Left ventricle myocardium inferior (tissue), 1 donor: ENCODE results near the gene SLC24A1. TPM values are rescaled to one million over a fixed set of nuclear protein-coding genes. Genes with fewer than 3 reads are reported as not detected.

ENCODE experiments used
- DNase-seq: peaks from one replicate; pipeline ENCODE4 v3.0.0-alpha.2; 2020
- H3K27ac ChIP-seq: fragments of 200-600 bp; replicated peaks from 2 replicates; pipeline ENCODE4 v1.8.0; 2021
- H3K27me3 ChIP-seq: fragments of 200-600 bp; 2 replicates; pipeline ENCODE4 v1.8.0; 2021; ENCODE audit warnings: low read depth
- H3K36me3 ChIP-seq: fragments of 200-600 bp; 2 replicates; pipeline ENCODE4 v1.8.0; 2021
- H3K4me1 ChIP-seq: fragments of 200-600 bp; 2 replicates; pipeline ENCODE4 v1.8.0; 2021
- H3K4me3 ChIP-seq: fragments of 200-600 bp; 2 replicates; pipeline ENCODE4 v1.8.0; 2021; ENCODE audit warnings: mild to moderate bottlenecking, moderate library complexity
- H3K9me3 ChIP-seq: fragments of 200-600 bp; replicated peaks from 2 replicates; pipeline ENCODE4 v1.8.0; 2021
- CTCF ChIP-seq: fragments of 200-600 bp; IDR thresholded peaks from 2 replicates; pipeline ENCODE4 v1.8.0; 2021; ENCODE audit warnings: antibody characterized with exemption, mild to moderate bottlenecking, borderline replicate concordance
- intact Hi-C: fragments of 100-400 bp; cut with micrococcal nuclease; formaldehyde crosslinking; loops from one replicate; pipeline ENCODE4 v1.11.0; 2022
- total RNA-seq: library from RNA; stranded (reverse); fragmentation: NEBNext Ultra II Directional; extraction: Animal tissue kit (Norgen Biotek cat#: 25700); gene quantifications from one replicate; pipeline ENCODE4 v1.2.1, GENCODE V29; 2021
- donor health status: DM: no; HTN: yes; CAD: no; lungs with severe emphysema.

SLC24A1 gene
- total RNA-seq, 1 donor from 2014 or later = 2.3 TPM

- Histone ChIP-seq H3K4me3 (no peak overlapping the region), H3K36me3 (no peaks in the 10 kb centered on the region), H3K27ac (no peak overlapping the region), H3K4me1 (no peaks in the 10 kb centered on the region), H3K9me3 (peaks cover 1% of the 10 kb centered on the region), H3K27me3 (no peaks in the 10 kb centered on the region)
- no peak for TF ChIP-seq CTCF
- intact Hi-C loops = no loop called here
- DNase-seq = no peak
Measured at GRCh38 chr15:65682404-65682911, 60.7 kb downstream of the SLC24A1 start.

GRCh38 chr15:65688462-65688861 lies 66.7 kb downstream of the SLC24A1 start:
- no peak for TF ChIP-seq CTCF

GRCh38 chr15:65690173-65690572 lies 68.4 kb downstream of the SLC24A1 start:
- peaks cover 54% of the 10 kb centered on the region for H3K36me3 ChIP-seq
- no peak for DNase-seq
- intact Hi-C loops = no loop called here
- TF ChIP-seq CTCF = no peak
- no peak overlapping the region for H3K4me3 ChIP-seq
- no peak overlapping the region for H3K27ac ChIP-seq
- H3K9me3 ChIP-seq = peaks cover 3% of the 10 kb centered on the region
- H3K27me3 ChIP-seq = no peaks in the 10 kb centered on the region
- H3K4me1 ChIP-seq = no peaks in the 10 kb centered on the region

More at GRCh38 chr15:65688462-65688861, 66.7 kb downstream of the SLC24A1 start:
- intact Hi-C loops = no loop called here
- Histone ChIP-seq H3K4me3 (no peak overlapping the region), H3K4me1 (no peaks in the 10 kb centered on the region), H3K27me3 (no peaks in the 10 kb centered on the region), H3K9me3 (peaks cover 3% of the 10 kb centered on the region), H3K36me3 (peaks cover 51% of the 10 kb centered on the region), H3K27ac (no peak overlapping the region)
- DNase-seq = no peak

- no peaks in the 10 kb centered on the region for H3K4me1 ChIP-seq
- TF ChIP-seq CTCF = no peak
- H3K27me3 ChIP-seq = no peaks in the 10 kb centered on the region
- H3K27ac ChIP-seq = no peak overlapping the region
- intact Hi-C loops = no loop called here
- DNase-seq = no peak
- no peak overlapping the region for H3K4me3 ChIP-seq
- H3K9me3 ChIP-seq = peaks cover 3% of the 10 kb centered on the region
- peaks cover 59% of the 10 kb centered on the region for H3K36me3 ChIP-seq
Measured at GRCh38 chr15:65690778-65691177, 69.0 kb downstream of the SLC24A1 start.

- H3K9me3 ChIP-seq = no peaks in the 10 kb centered on the region
- peaks cover 61% of the 10 kb centered on the region for H3K36me3 ChIP-seq
- no peak for TF ChIP-seq CTCF
- H3K4me1 ChIP-seq = no peaks in the 10 kb centered on the region
- DNase-seq = no peak
- H3K27ac ChIP-seq = no peak overlapping the region
- intact Hi-C loops = no loop called here
- H3K27me3 ChIP-seq = no peaks in the 10 kb centered on the region
- no peak overlapping the region for H3K4me3 ChIP-seq
Measured at GRCh38 chr15:65695081-65695480, 73.3 kb downstream of the SLC24A1 start.

Other genes with a start within 250 kb of the SLC24A1 start
- 0.16 TPM for gene IGDCC3, start 243.9 kb upstream of the SLC24A1 start, total RNA-seq
- 0.96 TPM for gene IGDCC4, start 199.0 kb upstream of the SLC24A1 start, total RNA-seq
- gene DPP8, start 104.2 kb upstream of the SLC24A1 start, total RNA-seq = 39.9 TPM
- gene HACD3, start 91.5 kb upstream of the SLC24A1 start, total RNA-seq = 8.9 TPM
- gene INTS14, start 10.8 kb upstream of the SLC24A1 start, total RNA-seq = 12.2 TPM
- 13.5 TPM for gene DENND4A, start 170.4 kb downstream of the SLC24A1 start, total RNA-seq
- 146 TPM for gene RAB11A, start 247.6 kb downstream of the SLC24A1 start, total RNA-seq